CD4-positive, alpha-beta T cell treated with Interleukin-10 for 1 hour (primary cell): ENCODE results near the gene CHIT1.
A peak's percentile ranks its signal among the peaks of the same experiment; 100 is the strongest.

ENCODE experiments used
- DNase-seq: peaks from one replicate; pipeline ENCODE4 v3.0.0-alpha.2; 2020

Gene CHIT1

DNA sequence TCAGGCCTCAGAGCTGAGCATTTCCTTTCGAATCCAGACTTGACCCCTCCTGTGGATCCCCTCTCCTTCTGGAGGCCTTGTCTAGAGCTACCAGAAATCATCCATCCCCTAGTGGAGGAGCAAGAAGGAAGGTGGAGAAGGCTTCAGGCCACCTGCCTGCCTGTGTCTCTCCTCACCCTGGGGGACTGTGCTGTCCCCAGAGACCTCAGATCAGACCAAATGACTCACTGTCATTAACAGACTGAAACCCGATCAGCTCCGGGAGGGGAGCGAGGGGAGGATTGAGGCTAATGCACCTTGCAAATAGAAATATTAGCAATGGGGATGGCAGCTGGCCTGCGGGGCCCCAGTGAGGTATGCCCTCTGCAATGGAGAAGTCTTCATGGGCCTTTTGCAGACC, 55.9 kb downstream of the CHIT1 start:
- DNase-seq, result no peak

- no peak for DNase-seq
Measured at GRCh38 chr1:203173011-203173555, 56.4 kb downstream of the CHIT1 start.

DNA sequence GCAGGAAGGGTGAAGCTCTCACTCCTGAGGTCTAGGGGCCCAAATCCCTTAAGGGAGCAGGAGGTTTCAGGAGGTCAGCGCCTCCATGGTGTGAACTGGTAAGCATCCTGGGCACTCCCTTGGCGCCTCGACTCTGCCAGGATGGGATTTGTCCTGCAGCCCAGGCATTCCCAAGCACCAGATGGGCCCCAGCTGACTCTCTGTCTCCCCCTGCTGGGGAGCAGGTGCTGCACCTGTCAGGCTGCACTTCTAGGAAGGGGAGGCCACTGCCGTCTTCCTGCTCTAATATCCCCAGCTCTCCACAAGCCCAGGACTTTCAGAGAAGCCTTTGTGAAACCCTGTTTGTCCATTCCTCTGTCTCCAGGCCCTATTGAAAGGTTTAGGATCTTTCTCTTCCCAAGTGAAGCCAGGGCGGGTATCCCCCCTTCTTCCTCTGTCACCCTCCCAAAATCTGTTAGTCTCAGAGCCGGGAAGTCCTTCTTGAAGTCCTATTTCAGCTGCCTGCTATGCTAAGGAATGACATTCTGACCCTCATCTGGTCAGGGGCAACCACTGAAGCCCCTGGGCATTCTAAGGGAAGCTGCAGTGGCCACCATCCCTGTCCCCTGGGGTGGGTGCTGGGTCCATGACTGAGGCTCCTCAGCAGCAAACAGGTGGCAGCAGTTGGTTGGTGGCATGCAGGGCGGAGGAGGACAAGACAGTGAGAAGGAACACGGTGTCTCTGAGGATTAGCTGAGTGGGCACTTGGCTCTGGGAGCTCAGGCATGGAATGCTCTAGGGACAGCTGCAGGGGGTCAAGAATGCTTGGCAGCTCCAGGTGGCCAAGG, 57.1 kb downstream of the CHIT1 start:
- peak; percentile 37 for DNase-seq

DNA sequence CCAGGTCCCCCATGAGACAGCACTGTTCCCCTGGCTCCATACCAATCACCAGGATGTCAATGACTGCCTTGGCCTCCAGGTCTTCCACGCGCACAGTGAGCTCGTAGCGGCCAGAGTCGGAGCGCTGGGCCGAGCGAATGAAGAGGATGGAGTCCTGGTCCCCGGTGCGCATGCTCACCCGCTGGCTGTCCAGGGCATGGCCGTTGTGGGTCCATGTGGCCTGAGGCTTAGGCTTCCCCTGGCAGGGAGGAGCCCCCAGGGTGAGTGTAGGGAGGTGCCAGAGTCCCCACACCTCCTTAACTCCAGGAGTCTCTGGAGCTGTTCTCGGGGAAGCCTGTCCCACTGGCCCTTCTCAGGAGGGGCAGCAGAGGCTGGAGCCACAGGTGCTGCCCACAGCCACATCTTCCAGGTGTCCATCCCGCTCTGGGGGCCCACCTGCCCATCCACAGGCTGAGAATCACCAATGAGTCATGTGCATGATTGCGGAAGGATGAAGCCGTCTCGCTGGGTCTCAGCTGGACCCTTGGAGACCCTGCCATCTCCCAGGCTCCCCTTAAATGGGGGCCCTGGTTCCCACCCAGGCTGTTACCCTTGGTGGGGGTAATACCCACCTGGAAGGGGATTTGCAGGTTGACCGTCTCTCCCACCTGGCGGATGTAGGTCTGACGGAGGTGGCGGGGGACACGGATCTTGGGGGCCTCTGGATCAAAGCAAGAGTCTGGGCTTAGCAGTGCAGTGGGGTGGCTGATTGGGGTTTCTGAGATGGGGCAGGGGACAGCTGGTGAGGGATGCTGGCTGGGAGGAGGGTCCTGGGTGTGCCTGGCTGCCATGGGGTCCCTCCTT, 57.9 kb downstream of the CHIT1 start:
- DNase-seq, result no peak

GRCh38 chr1:203170625-203171330, 58.7 kb downstream of the CHIT1 start:
- DNase-seq, result no peak

GRCh38 chr1:203169770-203170520, 59.5 kb downstream of the CHIT1 start:
- no peak for DNase-seq

- no peak for DNase-seq
Measured at GRCh38 chr1:203168991-203169390, 60.5 kb downstream of the CHIT1 start.

- DNase-seq, result no peak
Measured at GRCh38 chr1:203168256-203168786, 61.2 kb downstream of the CHIT1 start.

- DNase-seq, result no peak
Measured at GRCh38 chr1:203167913-203168200, 61.6 kb downstream of the CHIT1 start.

DNA sequence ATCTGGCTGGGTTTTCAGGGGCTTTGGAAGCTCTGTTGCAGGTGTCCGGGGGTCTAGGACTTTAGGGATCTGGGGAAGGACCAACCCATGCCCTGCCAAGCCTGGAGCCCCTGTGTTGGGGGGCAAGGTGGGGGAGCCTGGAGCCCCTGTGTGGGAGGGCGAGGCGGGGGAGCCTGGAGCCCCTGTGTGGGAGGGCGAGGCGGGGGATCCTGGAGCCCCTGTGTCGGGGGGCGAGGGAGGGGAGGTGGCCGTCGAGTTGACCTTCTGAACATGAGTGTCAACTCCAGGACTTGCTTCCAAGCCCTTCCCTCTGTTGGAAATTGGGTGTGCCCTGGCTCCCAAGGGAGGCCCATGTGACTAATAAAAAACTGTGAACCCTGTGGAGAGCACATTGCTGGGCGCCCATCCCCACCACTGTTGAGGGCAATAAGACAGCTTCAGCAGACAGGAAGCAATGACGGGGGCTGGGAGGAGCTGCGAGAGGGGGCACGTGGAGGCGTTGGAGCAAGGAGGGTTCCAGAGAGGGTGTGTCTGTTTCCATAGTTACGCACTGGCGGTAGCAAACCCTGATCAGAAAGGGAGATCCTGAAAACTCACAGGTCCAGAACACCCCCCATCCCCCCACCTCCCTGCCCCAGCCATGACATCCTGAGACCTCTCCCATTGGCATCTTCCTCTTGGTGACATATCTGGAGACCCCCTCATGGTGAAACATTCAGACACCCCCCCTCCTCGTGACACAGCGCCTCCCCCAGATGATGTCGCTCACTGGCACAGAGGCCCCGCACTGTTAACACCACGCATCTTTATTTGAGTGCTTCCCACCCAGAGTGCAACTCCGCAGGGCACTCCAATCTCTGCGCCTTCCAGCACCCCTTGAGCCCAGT, 62.2 kb downstream of the CHIT1 start:
- DNase-seq, result no peak

DNA sequence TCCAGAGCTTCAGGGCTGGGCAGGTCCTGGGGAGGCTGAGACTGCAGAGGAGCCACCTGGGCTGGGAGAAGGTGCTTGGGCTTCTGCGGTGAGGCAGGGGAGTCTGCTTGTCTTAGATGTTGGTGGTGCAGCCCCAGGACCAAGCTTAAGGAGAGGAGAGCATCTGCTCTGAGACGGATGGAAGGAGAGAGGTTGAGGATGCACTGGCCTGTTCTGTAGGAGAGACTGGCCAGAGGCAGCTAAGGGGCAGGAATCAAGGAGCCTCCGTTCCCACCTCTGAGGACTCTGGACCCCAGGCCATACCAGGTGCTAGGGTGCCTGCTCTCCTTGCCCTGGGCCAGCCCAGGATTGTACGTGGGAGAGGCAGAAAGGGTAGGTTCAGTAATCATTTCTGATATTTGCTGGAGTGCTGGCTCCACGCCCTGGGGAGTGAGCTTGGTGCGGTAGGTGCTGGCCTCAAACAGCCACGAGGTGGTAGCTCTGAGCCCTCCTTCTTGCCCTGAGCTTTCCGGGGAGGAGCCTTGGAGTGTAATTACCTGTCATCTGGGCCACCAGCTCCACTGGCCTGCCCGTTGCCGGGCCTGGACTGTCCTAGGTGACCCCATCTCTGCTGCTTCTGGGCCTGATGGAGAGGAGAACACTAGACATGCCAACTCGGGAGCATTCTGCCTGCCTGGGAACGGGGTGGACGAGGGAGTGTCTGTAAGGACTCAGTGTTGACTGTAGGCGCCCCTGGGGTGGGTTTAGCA, 63.1 kb downstream of the CHIT1 start:
- no peak for DNase-seq
